ENCODE results near the gene NR2F6. TPM values are rescaled to one million over a fixed set of nuclear protein-coding genes. Genes with fewer than 3 reads are reported as not detected.
A peak's percentile ranks its signal among the peaks of the same experiment; 100 is the strongest.
"Not testable (repeated sequence)": the region's sequence is repeated elsewhere in the genome, so short reads cannot be mapped to it uniquely, and the experiment has no call there.

NR2F6 gene
- 60.0 and 72.7 TPM in 2 replicates for total RNA-seq (2014; rRNA removed)
- 19.8 TPM for polyA plus RNA-seq (2012)

DNA sequence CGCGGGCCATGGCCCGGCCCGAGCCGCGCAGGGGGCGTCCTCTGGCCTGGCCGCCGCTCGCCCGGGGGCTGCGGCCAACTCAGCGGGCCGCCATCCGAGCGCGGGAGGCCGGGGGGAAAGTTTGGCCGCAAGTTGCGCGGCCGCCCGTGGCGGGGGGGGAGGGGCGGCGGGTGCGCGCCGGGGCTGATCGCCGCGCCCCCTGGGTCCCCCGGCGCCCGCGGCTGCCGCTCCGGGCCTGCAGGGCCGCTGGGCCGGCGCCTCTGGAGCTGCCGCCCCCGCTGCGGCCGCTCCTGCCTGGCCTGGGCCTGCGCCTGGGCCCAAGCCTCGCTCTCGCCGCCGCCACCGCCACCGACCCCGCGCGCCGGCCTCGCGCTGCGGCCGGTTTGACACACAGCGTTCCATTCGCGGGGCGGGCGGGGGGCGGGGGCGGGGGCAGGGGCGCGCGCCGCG lies at the start of gene NR2F6:
NR2F6 (minus strand) TSS at position 385 of the 450 bp plus-strand sequence. CDS start 699 bp downstream, outside the sequence.
- no peak for DNase-seq (ENCODE audit: low read depth)

DNA sequence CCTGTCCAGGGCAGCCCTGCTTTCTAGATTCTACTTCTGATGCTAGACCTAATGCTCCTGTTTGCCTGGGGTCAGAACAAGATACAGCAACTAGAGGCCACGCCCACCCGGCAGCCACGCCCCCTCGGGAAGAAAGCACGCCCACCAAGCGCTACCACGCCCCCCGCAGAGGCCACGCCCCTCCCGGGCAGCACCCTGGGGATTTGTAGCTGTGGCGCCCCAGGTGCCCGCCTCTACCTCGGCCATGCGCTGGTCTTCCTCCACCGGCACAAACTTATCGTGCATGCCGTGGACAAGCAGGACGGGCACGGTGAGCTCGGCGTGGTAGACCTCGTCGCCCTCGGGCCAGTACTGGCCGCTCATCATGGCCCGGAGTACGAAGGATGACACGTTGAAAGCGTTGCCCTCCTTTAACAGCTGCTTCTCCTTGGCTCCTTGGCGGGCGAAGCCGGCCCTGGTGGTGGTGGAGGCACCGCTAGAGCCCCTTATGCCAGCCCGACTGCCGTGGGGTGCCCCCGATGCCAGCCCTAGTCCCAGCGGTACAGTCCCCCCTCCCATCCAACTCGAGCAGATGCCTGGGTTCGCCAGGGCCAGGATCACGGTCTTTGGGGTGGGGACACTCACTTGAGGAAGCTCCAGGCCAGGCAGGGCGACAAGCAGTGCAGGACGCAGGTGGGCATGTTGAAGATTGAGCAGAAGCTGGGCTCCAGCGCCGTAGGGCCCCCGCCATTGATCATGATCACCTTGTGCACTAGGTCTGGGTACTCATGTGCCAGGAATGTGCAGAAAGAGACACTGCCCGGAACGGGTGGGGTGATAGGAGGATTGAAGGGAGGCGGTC lies 48.6 kb upstream of the NR2F6 start:
- no peak for DNase-seq (ENCODE audit: low read depth)

DNA sequence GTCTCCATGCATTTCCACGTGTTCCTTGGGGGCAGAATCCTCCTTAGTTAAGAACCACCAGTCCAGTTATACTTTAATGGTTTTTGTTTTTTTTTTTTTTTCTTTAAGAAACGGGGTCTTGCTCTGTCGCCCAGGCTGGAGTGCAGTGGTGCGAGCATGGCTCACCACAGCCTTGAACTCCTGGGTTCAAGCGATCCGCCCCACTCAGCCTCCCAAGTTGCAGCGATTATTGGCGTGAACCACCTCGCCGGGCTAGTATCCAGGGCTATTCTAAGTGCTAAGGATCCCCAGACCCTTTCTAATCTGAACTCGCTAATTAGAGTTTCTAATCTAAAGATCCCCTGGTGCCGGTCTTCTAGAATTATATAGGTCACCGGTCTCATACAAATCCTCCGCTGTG lies 47.9 kb upstream of the NR2F6 start:
- no peak for DNase-seq (ENCODE audit: low read depth)

DNA sequence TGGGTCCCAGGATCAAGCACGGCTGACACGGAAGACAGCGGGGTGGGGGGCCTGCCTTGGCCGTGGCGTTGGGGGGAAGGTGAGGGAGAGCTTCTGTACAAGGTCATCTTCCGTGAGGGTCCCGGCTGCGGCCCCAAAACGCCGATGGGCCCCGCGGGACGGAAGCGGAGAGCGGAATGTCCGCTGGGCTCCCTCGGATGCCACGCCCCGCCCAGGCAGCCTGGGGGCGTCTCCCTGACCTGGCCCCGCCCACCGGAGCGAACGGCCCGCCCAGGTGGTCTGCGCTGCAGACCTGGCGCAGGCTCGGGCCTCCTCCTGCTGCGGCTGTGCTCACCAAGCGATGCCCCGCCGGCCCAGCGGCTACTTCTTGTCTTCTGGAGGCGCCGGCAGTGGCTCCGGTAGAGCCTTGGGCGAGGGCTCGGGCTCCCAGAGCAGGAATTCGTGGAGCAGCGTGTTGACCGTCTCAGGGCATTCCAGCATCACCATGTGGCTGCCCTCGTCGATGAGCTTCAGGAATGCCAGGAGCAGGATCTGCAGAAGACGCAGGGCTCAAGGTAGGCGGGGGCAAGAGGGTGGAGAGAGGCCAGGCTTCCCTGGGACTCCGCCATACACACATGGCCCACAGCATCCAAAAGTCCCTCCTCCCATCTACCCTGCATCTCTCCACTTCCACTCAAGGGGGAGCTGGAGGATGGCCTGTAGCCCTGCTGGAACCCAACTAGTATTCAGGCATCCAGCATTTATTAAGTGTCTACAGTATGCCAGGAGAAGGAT lies 46.8 kb upstream of the NR2F6 start:
- DNase-seq (ENCODE audit: low read depth): peak; percentile 31

DNA sequence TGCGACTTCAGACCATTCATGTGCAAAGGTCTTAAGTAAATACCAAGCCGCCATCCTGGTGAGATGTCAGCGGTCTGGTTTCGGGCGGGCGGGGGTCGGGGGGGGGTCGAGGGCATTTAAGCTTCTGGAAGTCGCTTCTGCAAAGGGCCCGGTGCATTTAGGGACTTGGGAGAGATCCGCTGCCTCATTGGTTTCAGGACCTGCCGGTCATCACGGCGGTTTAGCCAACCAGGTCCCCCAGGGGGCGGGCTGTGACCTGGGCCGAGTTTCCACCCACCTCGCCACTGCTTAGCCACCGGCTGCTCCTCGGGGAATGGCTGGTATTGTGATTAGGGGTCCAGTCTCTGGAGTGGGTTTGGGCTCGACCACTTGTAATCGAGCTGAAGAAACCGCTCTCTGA lies 43.8 kb upstream of the NR2F6 start:
- DNase-seq (ENCODE audit: low read depth): peak; percentile 35

DNA sequence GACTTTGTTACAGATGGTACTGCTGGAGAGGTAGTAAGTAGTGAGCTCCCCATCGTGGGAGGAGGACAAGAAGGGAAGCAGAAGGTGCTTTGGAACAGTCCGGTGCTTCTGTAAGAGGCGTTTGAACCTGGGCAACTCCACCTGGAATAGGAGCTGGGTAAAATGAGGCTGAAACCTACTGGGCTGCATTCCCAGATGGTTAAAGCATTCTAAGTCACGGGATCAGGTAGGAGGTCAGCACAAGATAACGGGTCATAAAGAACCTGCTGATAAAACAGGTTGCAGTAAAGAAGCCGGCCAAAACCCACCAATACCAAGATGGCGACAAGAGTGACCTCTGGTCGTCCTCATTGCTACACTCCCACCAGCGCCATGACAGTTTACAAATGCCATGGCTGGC lies 41.0 kb upstream of the NR2F6 start:
- DNase-seq (ENCODE audit: low read depth): no peak

DNA sequence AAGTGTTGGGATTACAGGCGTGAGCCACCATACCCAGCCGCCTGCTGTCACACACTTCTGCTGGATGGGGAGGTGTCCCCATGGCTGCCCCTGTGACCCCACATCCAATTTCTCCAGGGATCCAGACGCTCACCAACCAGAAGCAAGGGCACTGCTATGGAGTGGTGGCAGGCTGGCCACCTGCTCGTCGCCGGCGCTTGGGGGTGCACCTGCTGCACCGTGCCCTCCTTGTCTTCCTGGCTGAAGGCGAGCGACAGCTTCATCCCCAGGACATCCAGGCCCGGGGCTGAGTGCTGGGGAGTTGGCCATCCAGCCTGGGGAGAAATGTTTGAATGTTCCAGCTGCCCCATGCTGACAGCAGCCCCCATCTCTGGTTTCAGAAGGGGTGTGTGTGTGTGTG lies 40.5 kb upstream of the NR2F6 start:
- DNase-seq (ENCODE audit: low read depth): no peak

DNA sequence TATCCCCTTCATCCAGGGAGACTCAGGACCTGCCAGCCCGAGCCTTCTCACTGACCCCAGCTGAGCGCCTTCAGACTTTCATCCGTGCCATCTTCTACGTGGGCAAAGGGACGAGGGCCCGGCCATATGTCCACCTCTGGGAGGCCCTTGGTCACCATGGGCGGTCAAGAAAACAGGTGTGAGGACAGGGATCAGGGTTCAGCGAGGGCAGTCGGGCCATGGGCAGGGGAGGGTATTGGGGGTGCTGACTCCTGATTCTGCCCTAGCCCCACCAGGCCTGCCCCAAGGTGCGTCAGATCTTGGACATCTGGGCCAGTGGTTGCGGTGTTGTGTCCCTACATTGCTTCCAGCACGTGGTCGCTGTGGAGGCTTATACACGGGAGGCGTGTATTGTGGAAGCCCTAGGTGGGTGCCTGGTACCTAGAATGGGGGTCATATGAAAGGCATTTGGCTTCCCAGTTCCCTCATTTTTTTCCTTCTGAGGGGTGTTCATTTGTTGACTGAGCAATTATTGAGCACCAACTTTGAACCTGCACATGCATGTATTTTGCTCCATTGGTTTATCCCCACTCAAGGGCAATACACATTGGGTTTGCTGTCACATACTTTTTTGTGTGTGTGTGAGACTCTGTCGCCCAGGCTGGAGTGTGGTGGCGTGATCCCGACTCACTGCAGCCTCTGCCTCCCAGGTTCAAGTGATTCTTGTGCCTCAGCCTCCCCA lies 39.9 kb upstream of the NR2F6 start:
- no peak for DNase-seq (ENCODE audit: low read depth)

DNA sequence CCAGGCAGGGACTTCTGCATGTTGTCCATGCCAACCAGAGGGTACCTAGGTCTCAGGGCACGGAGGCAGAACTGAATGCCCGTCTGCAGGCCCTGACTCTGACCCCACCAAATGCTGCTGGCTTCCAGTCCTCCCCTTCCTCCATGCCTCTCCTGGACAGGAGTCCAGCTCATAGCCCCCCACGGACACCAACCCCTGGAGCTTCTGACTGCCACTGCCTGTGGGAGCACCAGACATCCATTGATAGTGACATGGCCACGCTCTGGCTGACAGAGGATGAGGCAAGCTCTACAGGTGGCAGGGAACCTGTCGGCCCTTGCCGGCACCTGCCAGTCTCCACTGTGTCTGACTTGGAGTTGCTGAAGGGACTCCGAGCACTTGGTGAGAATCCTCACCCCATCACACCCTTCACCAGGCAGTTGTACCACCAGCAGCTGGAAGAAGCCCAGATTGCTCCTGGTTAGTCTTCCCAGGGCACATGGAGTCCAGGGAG lies 37.8 kb upstream of the NR2F6 start:
- DNase-seq (ENCODE audit: low read depth): no peak

DNA sequence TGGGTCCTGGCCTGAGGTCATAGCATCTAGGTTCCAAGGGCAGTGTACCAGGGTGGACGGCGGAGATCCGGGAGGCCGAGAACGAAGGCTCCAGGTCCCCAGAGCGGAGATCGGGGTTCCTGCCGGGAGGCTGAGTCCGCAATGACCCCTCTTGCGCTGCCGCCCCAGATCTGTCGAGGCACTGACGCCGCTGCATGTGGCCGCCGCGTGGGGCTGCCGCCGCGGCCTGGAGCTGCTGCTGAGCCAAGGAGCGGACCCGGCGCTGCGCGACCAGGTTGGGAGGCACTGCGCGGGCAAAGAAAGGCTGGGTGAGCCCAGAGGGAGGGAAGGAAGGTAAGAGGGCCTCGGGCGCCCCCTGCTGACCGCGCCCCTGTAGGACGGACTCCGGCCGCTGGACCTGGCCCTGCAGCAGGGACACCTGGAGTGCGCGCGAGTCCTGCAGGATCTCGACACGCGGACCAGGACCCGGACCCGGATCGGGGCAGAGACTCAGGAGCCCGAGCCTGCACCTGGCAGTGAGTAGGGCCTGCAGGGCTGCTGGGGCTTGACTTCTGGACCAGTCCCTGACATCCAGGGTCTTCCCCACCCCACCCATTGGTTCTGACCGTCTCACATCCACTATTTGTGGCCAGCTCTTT lies 36.9 kb upstream of the NR2F6 start:
- peak; percentile 71 for DNase-seq (ENCODE audit: low read depth)

DNA sequence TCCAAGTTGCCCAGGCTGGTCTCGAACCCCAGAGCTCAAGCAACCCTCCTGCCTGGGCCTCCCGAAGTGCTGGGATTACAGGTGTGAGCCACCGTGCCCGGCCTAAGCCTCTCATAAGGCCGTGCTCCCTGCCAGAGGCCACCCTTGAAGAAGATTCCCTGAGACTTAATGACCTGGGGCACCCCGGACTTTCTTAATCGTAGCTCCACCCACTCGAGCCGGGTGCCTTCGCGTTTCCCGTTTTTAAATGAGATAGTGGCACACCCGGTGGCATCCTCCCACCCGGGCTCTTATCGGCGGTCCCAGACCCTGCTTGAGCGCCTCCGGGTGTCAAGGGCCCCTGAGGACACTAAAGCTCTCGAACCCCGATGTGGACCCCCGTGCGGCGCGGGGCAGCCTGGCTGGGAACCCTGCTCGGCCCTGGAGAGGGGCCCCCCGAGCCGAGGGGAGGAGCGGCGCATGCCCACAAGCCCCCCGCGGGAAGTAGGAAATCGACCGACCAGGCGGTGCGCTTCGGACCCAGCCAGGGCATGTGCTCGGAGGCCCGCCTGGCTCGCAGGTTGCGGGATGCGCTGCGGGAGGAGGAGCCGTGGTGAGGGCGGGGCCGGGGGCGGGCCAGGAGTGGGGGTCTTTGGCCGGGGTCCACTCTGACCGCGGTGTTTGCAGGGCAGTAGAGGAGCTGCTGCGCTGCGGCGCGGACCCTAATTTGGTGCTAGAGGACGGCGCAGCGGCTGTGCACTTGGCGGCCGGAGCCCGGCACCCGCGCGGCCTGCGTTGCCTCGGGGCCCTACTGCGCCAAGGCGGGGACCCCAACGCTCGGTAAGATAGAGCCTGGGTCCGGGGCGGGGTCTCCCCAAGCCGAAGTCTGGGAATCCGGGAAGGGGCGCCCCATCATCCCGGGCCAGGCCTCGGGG lies 35.9 kb upstream of the NR2F6 start, which contains the start of gene ANKLE1:
ANKLE1 (plus strand) TSS at position 511 of the 914 bp plus-strand sequence; CDS start at position 531, 20 bp downstream.
- no peak for DNase-seq (ENCODE audit: low read depth)

DNA sequence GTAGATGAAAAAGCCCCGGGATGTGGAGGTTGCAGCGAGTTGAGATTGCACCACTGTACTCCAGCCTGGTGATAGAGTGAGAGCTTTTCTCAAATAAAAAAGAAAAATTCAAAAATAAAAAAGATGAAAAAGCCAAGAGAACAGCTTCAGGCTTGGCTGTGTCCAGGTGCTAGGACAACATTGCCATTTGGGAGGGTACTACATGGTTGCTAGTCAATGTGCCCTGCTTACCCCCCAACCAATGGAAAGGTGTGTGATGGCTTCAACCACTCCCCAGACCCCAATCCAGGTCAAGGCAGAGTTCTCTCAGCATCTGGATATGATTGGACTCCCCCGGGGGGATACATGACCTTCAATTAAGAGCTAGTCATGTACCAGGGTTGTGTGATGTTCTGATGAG lies 33.7 kb upstream of the NR2F6 start:
- no peak for DNase-seq (ENCODE audit: low read depth)

DNA sequence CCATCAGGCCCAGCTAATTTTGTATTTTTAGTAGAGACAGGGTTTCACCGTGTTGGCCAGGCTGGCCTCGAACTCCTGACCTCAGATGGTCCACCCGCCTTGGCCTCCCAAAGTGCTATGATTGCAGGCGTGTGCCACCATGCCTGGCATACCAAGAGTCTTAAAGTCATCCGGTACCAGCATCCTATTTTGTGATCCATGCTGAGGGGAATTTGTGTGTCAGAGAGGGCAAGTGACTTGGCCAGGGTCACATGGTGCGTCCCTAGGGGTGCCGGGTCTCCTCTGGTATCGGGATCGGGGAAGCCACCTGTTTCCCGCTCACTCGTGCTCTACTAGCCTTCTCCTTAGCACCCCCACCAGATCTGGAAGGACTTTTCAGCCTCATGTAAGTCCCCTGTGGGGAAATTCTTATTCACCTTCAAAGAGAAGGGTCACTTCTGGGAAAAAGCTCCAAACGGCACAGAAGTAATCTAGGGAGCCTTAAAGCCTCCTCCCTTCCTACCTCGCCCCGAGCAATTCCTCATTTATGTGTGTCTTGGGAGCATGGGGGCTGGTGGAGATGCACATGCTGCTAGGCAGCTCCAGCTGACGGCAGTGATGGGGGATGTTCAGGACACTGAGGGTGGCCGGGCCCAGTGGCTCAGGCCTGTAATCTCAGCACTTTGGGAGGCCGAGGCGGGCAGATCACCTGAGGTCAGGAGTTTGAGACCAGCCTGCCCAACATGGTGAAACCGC lies 29.9 kb upstream of the NR2F6 start:
- no peak for DNase-seq (ENCODE audit: low read depth)

DNA sequence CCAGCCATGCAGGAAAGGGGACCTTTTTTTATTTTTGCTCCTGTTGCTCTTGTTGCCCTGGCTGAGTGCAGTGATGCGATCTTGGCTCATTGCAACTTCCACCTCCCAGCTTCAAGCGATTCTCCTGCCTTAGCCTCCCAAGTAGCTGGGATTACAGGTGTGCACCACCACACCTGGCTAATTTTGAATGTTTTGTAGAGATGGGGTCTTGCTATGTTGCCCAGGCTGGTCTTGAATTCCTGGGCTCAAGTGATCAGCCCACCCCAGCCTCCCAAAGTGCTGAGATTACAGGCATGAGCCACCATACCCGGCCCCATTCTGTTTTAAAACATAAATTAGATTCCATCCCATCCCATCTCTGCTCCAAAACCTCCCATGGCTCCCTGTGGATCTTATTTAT lies 29.2 kb upstream of the NR2F6 start:
- not testable (repeated sequence) for DNase-seq (ENCODE audit: low read depth)

DNA sequence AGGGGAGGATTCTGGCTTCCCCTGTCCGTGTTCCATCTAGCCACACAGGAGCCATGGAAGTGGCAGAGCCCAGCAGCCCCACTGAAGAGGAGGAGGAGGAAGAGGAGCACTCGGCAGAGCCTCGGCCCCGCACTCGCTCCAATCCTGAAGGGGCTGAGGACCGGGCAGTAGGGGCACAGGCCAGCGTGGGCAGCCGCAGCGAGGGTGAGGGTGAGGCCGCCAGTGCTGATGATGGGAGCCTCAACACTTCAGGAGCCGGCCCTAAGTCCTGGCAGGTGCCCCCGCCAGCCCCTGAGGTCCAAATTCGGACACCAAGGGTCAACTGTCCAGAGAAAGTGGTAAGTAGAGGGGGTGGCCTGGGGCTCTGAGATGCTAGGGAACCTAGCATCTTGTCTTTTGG lies 23.0 kb upstream of the NR2F6 start:
- no peak for DNase-seq (ENCODE audit: low read depth)

DNA sequence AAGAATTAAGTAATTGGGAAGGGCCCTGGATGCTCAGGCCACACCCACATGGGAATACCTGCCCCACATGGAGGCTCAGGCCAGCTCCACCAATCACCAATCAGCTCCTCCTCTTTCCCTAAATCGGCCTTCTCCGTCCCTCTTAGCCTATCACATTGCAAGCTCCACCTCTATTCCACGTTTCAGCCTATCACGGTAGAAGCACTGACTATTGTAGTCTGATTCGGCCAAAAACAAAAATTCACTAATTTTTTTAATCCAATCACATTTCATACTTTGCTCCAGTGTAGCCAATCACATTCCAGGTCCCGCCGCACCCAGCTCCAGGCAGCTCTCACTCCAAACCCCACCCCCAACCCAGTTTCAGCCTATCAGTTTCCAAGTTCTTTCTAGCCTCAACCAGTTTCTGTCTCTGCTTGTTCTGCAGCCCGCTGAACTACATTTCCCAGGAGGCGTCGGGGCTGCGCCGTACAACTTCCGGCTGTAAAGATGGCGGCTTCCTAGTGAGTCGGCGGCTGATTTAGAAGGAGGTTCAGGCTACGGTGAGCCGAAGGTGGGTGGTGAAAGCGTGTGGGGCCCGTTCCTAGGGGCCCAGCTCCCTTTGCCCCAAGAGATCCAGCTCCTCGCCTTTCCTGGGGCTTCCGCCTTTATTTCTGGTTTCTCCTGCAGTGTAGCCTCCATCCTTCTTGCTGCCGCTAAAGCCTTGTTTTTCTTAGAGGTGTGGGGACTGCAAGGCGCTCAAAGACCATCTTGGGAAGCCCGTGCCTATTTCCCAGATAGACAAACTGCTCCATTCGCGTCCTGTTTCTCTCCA lies 21.5 kb upstream of the NR2F6 start, which contains the start of gene BABAM1:
BABAM1 (plus strand) TSS at position 469 of the 814 bp plus-strand sequence. CDS start 1,364 bp downstream, outside the sequence.
- peak; percentile 100 for DNase-seq (ENCODE audit: low read depth)

DNA sequence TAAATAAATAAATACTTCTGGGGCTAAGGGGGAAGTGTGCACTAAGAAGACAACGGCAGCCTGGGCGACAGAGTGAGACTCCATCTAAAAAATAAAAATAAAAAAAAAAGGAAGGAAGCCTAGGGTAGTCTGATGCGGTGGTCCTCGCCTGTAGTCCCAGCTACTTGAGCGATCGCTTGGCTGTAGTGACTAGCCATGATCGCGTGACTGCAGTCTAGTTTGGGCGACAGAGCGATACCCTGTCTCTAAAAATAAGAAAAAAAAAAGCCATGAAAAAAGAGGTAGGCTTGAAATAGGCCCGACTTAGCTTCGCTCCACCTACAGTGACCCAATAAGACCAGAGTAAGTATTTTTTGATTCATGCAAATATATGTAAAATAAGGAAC lies 20.9 kb upstream of the NR2F6 start:
- no peak for DNase-seq (ENCODE audit: low read depth)

DNA sequence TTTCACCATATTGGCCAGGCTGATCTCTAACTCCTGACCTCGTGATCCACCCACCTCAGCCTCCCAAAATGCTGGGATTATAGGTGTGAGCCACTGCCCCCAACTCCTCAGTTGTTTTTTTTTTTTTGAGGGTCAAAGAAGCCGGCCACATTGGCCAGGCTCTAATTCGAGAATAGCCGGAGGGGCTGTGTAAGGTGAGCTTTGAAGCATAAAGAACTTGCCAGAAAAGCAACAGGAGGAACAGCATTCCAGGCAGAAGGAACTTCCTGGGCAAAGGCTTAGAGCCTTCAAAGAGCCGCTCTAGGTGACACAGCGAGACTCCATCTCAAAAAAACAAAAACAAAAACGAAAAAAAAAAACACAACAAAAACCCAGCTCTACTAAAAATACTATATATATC lies 20.3 kb upstream of the NR2F6 start:
- no peak for DNase-seq (ENCODE audit: low read depth)

DNA sequence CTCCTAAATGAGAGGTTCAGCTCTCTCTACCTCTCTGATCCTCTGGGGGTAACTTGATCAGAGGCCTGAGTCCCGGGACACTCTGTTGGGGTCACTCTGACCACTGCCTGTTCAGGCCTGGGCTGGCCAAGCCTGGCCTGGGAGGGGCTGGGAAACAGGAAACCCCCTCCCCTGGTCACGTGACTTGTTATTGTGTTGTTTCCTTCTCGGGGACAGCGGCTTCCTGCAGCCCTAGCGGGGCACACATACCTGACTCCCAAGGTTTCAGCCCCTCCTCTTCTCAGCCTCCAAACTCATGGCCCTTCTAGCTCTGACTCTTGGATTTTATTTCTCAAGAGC lies 18.9 kb upstream of the NR2F6 start, which contains the start of gene USHBP1:
USHBP1 (minus strand) TSS at position 105 of the 339 bp plus-strand sequence. CDS start 446 bp downstream, outside the sequence.
- DNase-seq (ENCODE audit: low read depth): no peak

Measured in LHCN-M2 (cell line).